GM21528 (cell line): ENCODE data around the gene RNF213.

Experiments
- ATAC-seq: cut with Tn5 transposase; IDR thresholded peaks from one replicate; pipeline ENCODE4 v1.9.1; 2021; ENCODE audit warnings: mild to moderate bottlenecking, moderate library complexity; ENCODE audit not compliant: unreplicated experiment, low FRiP score

The RNF213 gene

GRCh38 chr17:80345841-80346497 lies 85.3 kb downstream of the RNF213 start:
- no peak for ATAC-seq

- no peak for ATAC-seq
Observed at GRCh38 chr17:80346498-80347275, 86.0 kb downstream of the RNF213 start.

GRCh38 chr17:80347536-80347935 lies 86.9 kb downstream of the RNF213 start:
- no peak for ATAC-seq

GRCh38 chr17:80347948-80348351 lies 87.3 kb downstream of the RNF213 start:
- no peak for ATAC-seq

- no peak for ATAC-seq
Observed at GRCh38 chr17:80348551-80349150, 88.0 kb downstream of the RNF213 start.

GRCh38 chr17:80349151-80349651 lies 88.5 kb downstream of the RNF213 start:
- no peak for ATAC-seq

- ATAC-seq, result no peak
Observed at GRCh38 chr17:80349751-80350150, 89.1 kb downstream of the RNF213 start.

- no peak for ATAC-seq
Observed at GRCh38 chr17:80352216-80352895, 91.7 kb downstream of the RNF213 start.

- ATAC-seq, result no peak
Observed at GRCh38 chr17:80352991-80353665, 92.5 kb downstream of the RNF213 start.

- no peak for ATAC-seq
Observed at GRCh38 chr17:80353718-80354275, 93.1 kb downstream of the RNF213 start.

- ATAC-seq, result no peak
Observed at GRCh38 chr17:80354336-80354735, 93.7 kb downstream of the RNF213 start.

- ATAC-seq, result no peak
Observed at GRCh38 chr17:80356231-80356856, 95.7 kb downstream of the RNF213 start.

- ATAC-seq, result no peak
Observed at GRCh38 chr17:80358131-80358530, 97.5 kb downstream of the RNF213 start.

- no peak for ATAC-seq
Observed at GRCh38 chr17:80358861-80359260, 98.2 kb downstream of the RNF213 start.

GRCh38 chr17:80359422-80360110 lies 98.9 kb downstream of the RNF213 start:
- no peak for ATAC-seq

GRCh38 chr17:80360396-80360795 lies 99.7 kb downstream of the RNF213 start:
- no peak for ATAC-seq

- ATAC-seq, result no peak
Observed at GRCh38 chr17:80361495-80362220, 101.0 kb downstream of the RNF213 start.

- ATAC-seq, result no peak
Observed at GRCh38 chr17:80362428-80363119, 101.9 kb downstream of the RNF213 start.
